HG03025 (cell line): Measurements from ENCODE around the gene LHFPL3.

Experiments used
- ATAC-seq: cut with Tn5 transposase; IDR thresholded peaks from one replicate; pipeline ENCODE4 v1.9.1; 2021; ENCODE audit warnings: mild to moderate bottlenecking, moderate library complexity; ENCODE audit not compliant: unreplicated experiment, low FRiP score

LHFPL3 gene

GRCh38 chr7:104469166-104469820 lies 140.9 kb downstream of the LHFPL3 start:
- ATAC-seq: no peak

GRCh38 chr7:104480529-104480928 lies 152.1 kb downstream of the LHFPL3 start:
- no peak for ATAC-seq

- ATAC-seq: no peak
Measured at GRCh38 chr7:104482362-104483037, 154.1 kb downstream of the LHFPL3 start.

- no peak for ATAC-seq
Measured at GRCh38 chr7:104486931-104487330, 158.5 kb downstream of the LHFPL3 start.

GRCh38 chr7:104487642-104488041 lies 159.2 kb downstream of the LHFPL3 start:
- no peak for ATAC-seq

- ATAC-seq: no peak
Measured at GRCh38 chr7:104497379-104497967, 169.1 kb downstream of the LHFPL3 start.

GRCh38 chr7:104499975-104500374 lies 171.6 kb downstream of the LHFPL3 start:
- ATAC-seq: no peak

GRCh38 chr7:104509874-104510273 lies 181.5 kb downstream of the LHFPL3 start:
- ATAC-seq: no peak

GRCh38 chr7:104524853-104525252 lies 196.4 kb downstream of the LHFPL3 start:
- no peak for ATAC-seq

GRCh38 chr7:104528142-104528541 lies 199.7 kb downstream of the LHFPL3 start:
- ATAC-seq: no peak

GRCh38 chr7:104529567-104529966 lies 201.2 kb downstream of the LHFPL3 start:
- no peak for ATAC-seq

- ATAC-seq: no peak
Measured at GRCh38 chr7:104530251-104530650, 201.8 kb downstream of the LHFPL3 start.

- ATAC-seq: no peak
Measured at GRCh38 chr7:104534149-104534548, 205.7 kb downstream of the LHFPL3 start.

GRCh38 chr7:104535841-104536240 lies 207.4 kb downstream of the LHFPL3 start:
- no peak for ATAC-seq

GRCh38 chr7:104536956-104537355 lies 208.6 kb downstream of the LHFPL3 start:
- no peak for ATAC-seq

GRCh38 chr7:104538152-104538551 lies 209.7 kb downstream of the LHFPL3 start:
- no peak for ATAC-seq

GRCh38 chr7:104541897-104542296 lies 213.5 kb downstream of the LHFPL3 start:
- ATAC-seq: no peak

GRCh38 chr7:104548861-104549260 lies 220.5 kb downstream of the LHFPL3 start:
- no peak for ATAC-seq

GRCh38 chr7:104550362-104550761 lies 222.0 kb downstream of the LHFPL3 start:
- ATAC-seq: no peak

- no peak for ATAC-seq
Measured at GRCh38 chr7:104551226-104551625, 222.8 kb downstream of the LHFPL3 start.

GRCh38 chr7:104552102-104552501 lies 223.7 kb downstream of the LHFPL3 start:
- ATAC-seq: no peak

GRCh38 chr7:104553074-104553473 lies 224.7 kb downstream of the LHFPL3 start:
- no peak for ATAC-seq
